Activated CD8-positive, alpha-beta T cell treated with anti-CD3 and anti-CD28 coated beads, Interleukin-2, amount 10 ng/mL, durations not matched to agents 7 days and 5 days (primary cell): ENCODE measurements around the gene CIAO2A. TPM values are rescaled to one million over a fixed set of nuclear protein-coding genes. Genes with fewer than 3 reads are reported as not detected.
"Not testable (repeated sequence)": the region's sequence is repeated elsewhere in the genome, so short reads cannot be mapped to it uniquely, and the experiment has no call there.

Source experiments
- ATAC-seq: fragments of 150-1000 bp; cut with Tn5 transposase; one replicate; pipeline ENCODE4 v1.10.0; 2021; ENCODE audit warnings: moderate library complexity
- CTCF ChIA-PET: fragments of 350-600 bp; sonication (Branson Sonifier 250); formaldehyde crosslinking; loops from one replicate; lab custom pipeline; 2021; ENCODE audit warnings: antibody characterized with exemption; lab: Charles Lee
- POLR2A ChIA-PET: fragments of 350-600 bp; sonication (Branson Sonifier 250); formaldehyde crosslinking; loops from one replicate; lab custom pipeline; 2021; ENCODE audit warnings: antibody characterized with exemption; lab: Charles Lee
- DNase-seq: peaks from one replicate; pipeline ENCODE4 v3.0.0-alpha.2; 2020
- H3K27ac Mint-ChIP-seq: one replicate; pipeline ENCODE4 v1.8.0; 2021; ENCODE audit warnings: mild to moderate bottlenecking, mixed read lengths
- H3K27me3 Mint-ChIP-seq: one replicate; pipeline ENCODE4 v1.8.0; 2021; ENCODE audit warnings: low read depth, mixed read lengths
- H3K36me3 Mint-ChIP-seq: one replicate; pipeline ENCODE4 v1.8.0; 2021; ENCODE audit warnings: low read depth, mixed read lengths
- H3K4me1 Mint-ChIP-seq: one replicate; pipeline ENCODE4 v1.8.0; 2021; ENCODE audit warnings: low read depth, mixed read lengths
- H3K4me3 Mint-ChIP-seq: one replicate; pipeline ENCODE4 v1.8.0; 2021; ENCODE audit warnings: mild to moderate bottlenecking, mixed read lengths
- H3K9me3 Mint-ChIP-seq: one replicate; pipeline ENCODE4 v1.8.0; 2022; ENCODE audit warnings: mixed read lengths; ENCODE audit not compliant: insufficient read depth
- total RNA-seq, 2 experiments: library from RNA; stranded (reverse); gene quantifications; one replicate each; pipeline ENCODE4 v1.2.3, GENCODE V29; 2021

CIAO2A gene
- total RNA-seq, 2 experiments from 2014 or later: 78.7 to 80.9 TPM

- ATAC-seq (peak; percentile 82), DNase-seq (no peak)
- ChIA-PET POLR2A (interaction anchor here (0.7 kb wide), 1 partner anchor 18 kb away, joined by 3 read pairs; no protein-coding TSS in a partner anchor), CTCF (interaction anchor here (0.7 to 1.7 kb wide), 3 partner anchors 10 to 42 kb away, joined by 3 to 7 read pairs (median 3); no protein-coding TSS in a partner anchor)
- no peaks in the 10 kb centered on the region for H3K9me3 Mint-ChIP-seq
- H3K4me3 Mint-ChIP-seq: peak overlapping the region; percentile 24
- H3K36me3 Mint-ChIP-seq: peaks cover 28% of the 10 kb centered on the region
- peak overlapping the region; percentile 73 for H3K27ac Mint-ChIP-seq
- H3K4me1 Mint-ChIP-seq: peaks cover 29% of the 10 kb centered on the region
- H3K27me3 Mint-ChIP-seq: no peaks in the 10 kb centered on the region
Observed at GRCh38 chr15:64110950-64111678, 17.5 kb upstream of the CIAO2A start.

GRCh38 chr15:64110108-64110701 lies 16.6 kb upstream of the CIAO2A start:
- ATAC-seq, H3K9me3 Mint-ChIP-seq, DNase-seq, H3K4me3 Mint-ChIP-seq, H3K27me3 Mint-ChIP-seq: not testable (repeated sequence)
- H3K27ac Mint-ChIP-seq: peak overlapping the region; percentile 73
- POLR2A ChIA-PET: interaction anchor here (0.6 kb wide), 1 partner anchor 320 kb away, joined by 3 read pairs; no protein-coding TSS in a partner anchor
- CTCF ChIA-PET: interaction anchor here (0.5 to 1.0 kb wide), 6 partner anchors 9 to 125 kb away, joined by 3 to 6 read pairs (median 3); no protein-coding TSS in a partner anchor
- H3K36me3 Mint-ChIP-seq: peaks cover 26% of the 10 kb centered on the region
- H3K4me1 Mint-ChIP-seq: peaks cover 29% of the 10 kb centered on the region

GRCh38 chr15:64107337-64107736 lies 13.7 kb upstream of the CIAO2A start:
- ChIA-PET POLR2A (no interaction called here), CTCF (interaction anchor here (0.9 to 2.1 kb wide), 2 partner anchors 11 to 73 kb away, joined by 3 to 9 read pairs; partner anchors contain the start of gene SNX1)
- no peak for DNase-seq
- Mint-ChIP-seq H3K27me3 (no peaks in the 10 kb centered on the region), H3K4me1 (peaks cover 29% of the 10 kb centered on the region), H3K36me3 (peaks cover 10% of the 10 kb centered on the region), H3K27ac (no peak overlapping the region), H3K9me3 (no peaks in the 10 kb centered on the region), H3K4me3 (no peak overlapping the region)
- ATAC-seq: no peak

GRCh38 chr15:64105113-64105704 lies 11.6 kb upstream of the CIAO2A start:
- no peaks in the 10 kb centered on the region for H3K9me3 Mint-ChIP-seq
- ATAC-seq (no peak), DNase-seq (no peak)
- peaks cover 9% of the 10 kb centered on the region for H3K36me3 Mint-ChIP-seq
- H3K27me3 Mint-ChIP-seq: no peaks in the 10 kb centered on the region
- no peak overlapping the region for H3K27ac Mint-ChIP-seq
- peaks cover 10% of the 10 kb centered on the region for H3K4me1 Mint-ChIP-seq
- CTCF ChIA-PET: interaction anchor here (1.2 to 2.2 kb wide), 3 partner anchors 9 to 48 kb away, joined by 4 to 9 read pairs (median 9); partner anchors contain the start of genes CIAO2A and SNX1
- H3K4me3 Mint-ChIP-seq: no peak overlapping the region
- POLR2A ChIA-PET: interaction anchor here (0.6 kb wide), 1 partner anchor 782 kb away, joined by 3 read pairs; no protein-coding TSS in a partner anchor

GRCh38 chr15:64102497-64102896 lies 8.9 kb upstream of the CIAO2A start:
- ATAC-seq: no peak
- ChIA-PET POLR2A (no interaction called here), CTCF (interaction anchor here (2.0 kb wide), 1 partner anchor 51 kb away, joined by 5 read pairs; no protein-coding TSS in a partner anchor)
- Mint-ChIP-seq H3K27ac (no peak overlapping the region), H3K4me1 (peaks cover 14% of the 10 kb centered on the region), H3K4me3 (no peak overlapping the region), H3K36me3 (peaks cover 15% of the 10 kb centered on the region), H3K27me3 (no peaks in the 10 kb centered on the region), H3K9me3 (no peaks in the 10 kb centered on the region)
- no peak for DNase-seq

- CTCF ChIA-PET: interaction anchor here (1.0 kb wide), 2 partner anchors 9 to 52 kb away, joined by 3 read pairs; no protein-coding TSS in a partner anchor
- no peak overlapping the region for H3K4me3 Mint-ChIP-seq
- no peak for ATAC-seq
- H3K27ac Mint-ChIP-seq: no peak overlapping the region
- H3K9me3 Mint-ChIP-seq: no peaks in the 10 kb centered on the region
- no peak for DNase-seq
- H3K36me3 Mint-ChIP-seq: peaks cover 16% of the 10 kb centered on the region
- H3K4me1 Mint-ChIP-seq: peaks cover 26% of the 10 kb centered on the region
- H3K27me3 Mint-ChIP-seq: no peaks in the 10 kb centered on the region
- POLR2A ChIA-PET: no interaction called here
Observed at GRCh38 chr15:64100958-64101357, 7.3 kb upstream of the CIAO2A start.

- Mint-ChIP-seq H3K36me3 (peaks cover 16% of the 10 kb centered on the region), H3K9me3 (no peaks in the 10 kb centered on the region), H3K4me1 (peaks cover 38% of the 10 kb centered on the region), H3K27me3 (no peaks in the 10 kb centered on the region), H3K27ac (no peak overlapping the region), H3K4me3 (no peak overlapping the region)
- POLR2A ChIA-PET: no interaction called here
- ATAC-seq (no peak), DNase-seq (no peak)
- CTCF ChIA-PET: interaction anchor here (1.4 to 3.0 kb wide), 2 partner anchors 49 to 54 kb away, joined by 4 to 26 read pairs; no protein-coding TSS in a partner anchor
Observed at GRCh38 chr15:64099379-64099778, 5.7 kb upstream of the CIAO2A start.

- H3K27me3 Mint-ChIP-seq: no peaks in the 10 kb centered on the region
- DNase-seq: peak; percentile 27
- H3K27ac Mint-ChIP-seq: peak overlapping the region; percentile 100
- peak overlapping the region; percentile 99 for H3K4me3 Mint-ChIP-seq
- H3K9me3 Mint-ChIP-seq: no peaks in the 10 kb centered on the region
- peaks cover 22% of the 10 kb centered on the region for H3K36me3 Mint-ChIP-seq
- POLR2A ChIA-PET: interaction anchor here (0.6 to 2.1 kb wide), 4 partner anchors 65 to 264 kb away, joined by 3 to 8 read pairs (median 3); partner anchors contain the start of gene PPIB
- CTCF ChIA-PET: interaction anchor here (1.8 to 3.0 kb wide), 3 partner anchors 10 to 57 kb away, joined by 9 to 26 read pairs (median 13); no protein-coding TSS in a partner anchor
- peaks cover 57% of the 10 kb centered on the region for H3K4me1 Mint-ChIP-seq
- ATAC-seq: no peak
Observed at GRCh38 chr15:64096668-64097384, 3.2 kb upstream of the CIAO2A start.

GRCh38 chr15:64095795-64096667 lies 2.4 kb upstream of the CIAO2A start, which contains the start of gene SNX1:
Gene SNX1, plus strand, starts transcription at chr15:64095982. Its CDS starts 32 bp downstream, at chr15:64096014.
- H3K4me1 Mint-ChIP-seq: peaks cover 61% of the 10 kb centered on the region
- H3K36me3 Mint-ChIP-seq: peaks cover 19% of the 10 kb centered on the region
- peak within 1 kb of the TSS; percentile 99 for H3K4me3 Mint-ChIP-seq
- ChIA-PET POLR2A (interaction anchor here (0.6 to 2.1 kb wide), 4 partner anchors 67 to 277 kb away, joined by 3 to 8 read pairs (median 3); partner anchors contain the start of gene PPIB), CTCF (interaction anchor here (0.6 to 2.6 kb wide), 3 partner anchors 10 to 57 kb away, joined by 3 to 13 read pairs (median 9); no protein-coding TSS in a partner anchor)
- no peaks in the 10 kb centered on the region for H3K9me3 Mint-ChIP-seq
- ATAC-seq (peak; percentile 70), DNase-seq (peak; percentile 98)
- H3K27me3 Mint-ChIP-seq: no peaks in the 10 kb centered on the region
- peak within 1 kb of the TSS; percentile 100 for H3K27ac Mint-ChIP-seq

- DNase-seq (no peak), ATAC-seq (no peak)
- Mint-ChIP-seq H3K27ac (peak overlapping the region; percentile 100), H3K9me3 (no peaks in the 10 kb centered on the region), H3K36me3 (peaks cover 22% of the 10 kb centered on the region), H3K4me1 (peaks cover 66% of the 10 kb centered on the region), H3K4me3 (peak overlapping the region; percentile 99), H3K27me3 (no peaks in the 10 kb centered on the region)
- POLR2A ChIA-PET: interaction anchor here (0.7 to 2.1 kb wide), 2 partner anchors 67 to 278 kb away, joined by 3 to 8 read pairs; partner anchors contain the start of gene PPIB
- CTCF ChIA-PET: interaction anchor here (1.8 to 2.6 kb wide), 2 partner anchors 11 to 58 kb away, joined by 9 to 13 read pairs; no protein-coding TSS in a partner anchor
Observed at GRCh38 chr15:64095431-64095794, 1.8 kb upstream of the CIAO2A start.
